ENCODE measurements around the gene WNT10A. TPM values are rescaled to one million over a fixed set of nuclear protein-coding genes. Genes with fewer than 3 reads are reported as not detected.

The WNT10A gene
- total and polyA plus RNA-seq, 10 of the 15 experiments (the other 5 are each of a cell fraction or from before 2014, with no cell fraction given), result 0.61 to 45.0 (median 6.9) TPM

DNA sequence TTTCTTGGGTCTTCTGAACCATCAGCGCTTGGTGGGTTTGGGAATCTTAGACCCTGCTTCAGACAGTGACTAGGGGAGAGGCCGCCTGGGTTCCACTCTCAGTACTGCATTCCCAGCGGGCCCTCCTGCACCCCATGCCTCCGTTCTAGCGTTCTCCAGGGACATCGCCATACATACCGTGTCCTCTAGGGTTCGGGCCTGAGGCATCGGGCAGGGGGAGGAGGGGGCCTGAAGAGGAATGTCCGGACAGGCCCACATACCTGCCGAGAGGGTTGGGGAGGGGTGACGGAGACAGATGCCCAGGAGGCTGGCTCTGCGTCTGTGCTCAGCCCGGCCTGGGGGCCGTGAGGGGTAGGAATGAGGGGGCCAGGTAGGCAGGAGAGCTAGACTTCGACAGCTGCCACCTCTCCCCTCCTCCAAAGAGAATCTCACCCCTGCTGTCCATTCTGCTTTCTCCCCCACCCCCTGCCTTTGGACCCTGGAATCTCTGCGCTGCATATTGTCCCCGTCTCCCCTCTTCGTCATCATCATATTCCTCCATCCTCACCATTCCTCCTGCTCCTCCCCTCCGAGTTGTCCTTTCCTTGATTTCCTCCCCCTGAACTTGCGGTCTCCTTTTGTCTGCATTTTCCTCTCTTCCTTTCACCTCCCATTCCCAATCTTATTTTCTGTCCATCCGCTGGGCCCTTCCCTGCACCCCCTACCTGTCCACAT is 7.8 kb upstream of the WNT10A start (continued):
- TF ChIP-seq MTA2 (IDR thresholded peaks at IDR 0.05; ENCODE audit: low read depth) (no peak), CBFB (IDR thresholded peaks at IDR 0.05; ENCODE audit: low read depth) (no peak), FOS (IDR thresholded peaks at IDR 0.05; ENCODE audit: borderline replicate concordance, extremely low read depth, insufficient read length) (no peak), RELA (IDR thresholded peaks at IDR 0.05; ENCODE audit: borderline replicate concordance, partially characterized antibody) (no peak), SMARCA5 (IDR thresholded peaks at IDR 0.05) (no peak), ZNF274 (IDR thresholded peaks at IDR 0.05; ENCODE audit: insufficient read depth, insufficient read length) (no peak), MYC (IDR thresholded peaks at IDR 0.05; ENCODE audit: insufficient read depth, insufficient read length, insufficient replicate concordance, low read length, severe bottlenecking) (no peak), NKRF (conservative IDR thresholded peaks at IDR 0.05) (no peak), NFYB (IDR thresholded peaks at IDR 0.05; ENCODE audit: insufficient read depth, low read depth, low read length) (no peak)

Data from GM12878 (cell line).